HG03135 (cell line): ENCODE results near the gene SVBP.

ENCODE experiments used
- ATAC-seq: cut with Tn5 transposase; IDR thresholded peaks from one replicate; pipeline ENCODE4 v1.9.1; 2021; ENCODE audit warnings: mild to moderate bottlenecking, moderate library complexity; ENCODE audit not compliant: unreplicated experiment

Gene SVBP

DNA sequence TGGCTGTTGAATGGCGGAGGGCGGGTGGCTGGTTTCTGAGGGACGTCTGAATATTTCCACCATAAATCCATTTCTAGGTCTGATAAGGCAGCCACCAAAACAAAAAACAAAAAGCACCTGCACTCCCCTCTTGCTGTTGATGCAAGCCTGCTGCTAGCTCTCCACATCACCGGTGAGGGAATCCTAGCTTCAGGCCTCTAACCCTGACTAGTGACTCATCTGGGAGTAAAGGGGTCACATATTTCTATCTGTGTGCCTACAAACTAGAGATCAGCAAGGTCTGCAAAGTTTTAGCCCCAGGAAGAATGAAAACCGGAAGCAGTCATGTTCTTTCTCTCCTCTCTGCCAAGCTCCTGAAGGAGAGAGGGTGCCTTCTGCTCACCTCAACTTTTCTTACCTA is 10.6 kb downstream of the SVBP start:
- ATAC-seq, result no peak

DNA sequence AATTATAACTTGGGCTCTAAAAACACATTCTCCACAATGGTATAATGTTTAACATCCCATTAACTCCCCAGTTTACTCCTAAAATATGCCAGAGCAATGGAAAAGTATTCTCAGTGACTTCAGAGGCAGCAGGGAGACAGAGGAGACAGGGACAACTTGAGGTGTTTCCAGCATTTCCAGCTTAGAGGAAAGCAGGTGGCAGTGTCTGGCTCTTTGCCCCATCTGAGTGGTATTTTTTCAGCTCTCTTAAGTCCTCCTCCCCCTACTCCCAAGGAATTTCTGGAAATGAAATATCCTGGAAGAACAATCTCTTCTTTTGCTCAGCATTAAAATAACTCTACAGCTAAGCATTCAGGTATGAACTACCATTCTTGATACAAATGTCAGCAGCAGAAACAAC is 11.0 kb downstream of the SVBP start:
- no peak for ATAC-seq

DNA sequence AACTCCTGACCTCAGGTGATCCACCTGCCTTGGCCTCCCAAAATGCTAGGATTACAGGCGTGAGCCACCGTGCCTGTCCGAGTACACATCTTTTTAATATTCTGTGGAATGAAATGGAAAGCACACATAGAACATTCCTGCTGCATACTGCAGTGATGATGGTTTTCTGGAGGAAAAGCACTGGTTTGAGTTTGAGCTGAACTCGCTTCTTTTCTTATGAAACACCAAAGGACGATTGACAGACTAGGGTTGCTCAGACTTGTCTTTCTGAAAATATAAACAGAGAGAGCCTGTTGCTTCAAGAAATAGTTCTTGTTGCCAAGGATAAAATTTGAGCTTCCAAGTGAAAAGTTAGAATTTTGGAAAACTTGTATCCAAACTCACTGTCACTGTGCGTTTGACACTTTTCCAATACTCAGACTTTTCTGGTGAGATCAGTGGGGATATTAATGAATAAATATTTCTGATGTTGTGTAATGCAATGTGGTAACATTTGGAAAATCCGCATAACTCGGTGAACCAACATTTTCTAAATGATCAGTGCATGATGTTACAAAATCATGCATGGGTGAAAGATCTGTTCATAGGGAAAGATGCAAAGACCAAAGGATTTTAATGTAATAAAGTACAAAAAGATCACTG is 15.2 kb downstream of the SVBP start:
- ATAC-seq, result no peak

GRCh38 chr1:42797979-42798378 is 19.2 kb downstream of the SVBP start:
- ATAC-seq, result no peak

DNA sequence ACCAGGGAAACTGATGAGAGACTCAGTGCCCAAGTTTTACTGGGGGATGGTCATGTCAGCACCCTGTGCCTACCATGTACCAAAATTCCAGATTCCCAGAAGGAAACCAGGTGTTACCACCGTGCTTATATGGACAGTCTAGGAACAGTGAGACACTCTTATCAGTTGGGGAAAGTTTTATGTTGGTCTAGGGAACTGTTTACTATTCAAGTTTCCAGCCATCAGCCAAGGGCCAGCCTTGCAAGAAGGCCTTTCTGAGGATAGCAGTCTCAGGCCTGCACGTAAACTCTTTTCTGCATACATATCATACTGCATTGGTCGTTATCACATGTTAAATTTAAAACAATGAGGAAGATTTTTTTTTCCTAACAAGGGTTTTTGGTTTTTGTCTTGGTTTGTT is 19.8 kb downstream of the SVBP start:
- ATAC-seq, result no peak

- no peak for ATAC-seq
These were observed 23.4 kb downstream of the SVBP start for GRCh38 chr1:42793824-42794223.

DNA sequence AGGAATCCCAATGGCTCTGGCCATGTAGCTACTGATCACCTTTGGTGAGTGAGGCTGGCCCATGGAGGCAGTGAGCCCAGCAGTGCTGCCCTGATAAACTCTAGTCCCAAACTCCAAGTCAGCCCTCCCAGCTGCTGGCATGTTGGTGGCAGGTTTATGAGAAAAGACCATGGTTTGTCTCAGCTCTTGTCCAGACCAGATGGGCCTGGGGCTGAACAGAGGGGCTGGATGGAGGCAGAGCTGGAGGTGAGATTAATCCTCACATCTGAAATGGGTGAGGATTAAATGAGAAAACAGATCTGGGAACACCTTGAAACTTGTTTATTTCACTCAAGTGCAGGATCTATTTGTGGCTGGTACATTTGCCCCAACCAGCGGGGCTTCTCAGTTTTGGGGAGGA is 29.2 kb downstream of the SVBP start:
- ATAC-seq, result no peak

GRCh38 chr1:42786097-42786496 is 31.1 kb downstream of the SVBP start:
- no peak for ATAC-seq

GRCh38 chr1:42784946-42785693 is 32.1 kb downstream of the SVBP start, which contains the start of gene TMEM269:
TMEM269 (plus strand) TSS chr1:42784991; CDS start chr1:42789894, 4,903 bp downstream.
- ATAC-seq, result no peak

GRCh38 chr1:42784547-42784945 is 32.7 kb downstream of the SVBP start:
- no peak for ATAC-seq

DNA sequence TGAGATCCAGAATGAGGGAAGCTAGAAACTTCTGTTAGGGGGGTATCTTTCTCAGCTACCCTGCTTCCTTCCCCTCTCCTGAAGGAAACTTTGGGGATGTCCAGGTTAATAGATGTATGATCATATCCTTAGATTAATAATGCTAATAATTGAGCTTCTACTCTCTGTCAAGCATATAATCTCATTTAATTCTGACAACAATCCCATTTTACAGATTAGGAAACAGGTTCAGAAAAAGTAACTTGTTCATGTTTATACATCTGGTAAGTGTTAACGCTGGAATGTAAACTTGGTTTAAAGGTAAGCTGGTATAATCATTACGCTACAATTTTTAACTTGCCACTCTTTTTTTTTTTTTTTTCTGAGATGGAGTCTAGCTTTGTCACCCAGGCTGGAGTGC is 34.1 kb downstream of the SVBP start:
- ATAC-seq, result no peak

DNA sequence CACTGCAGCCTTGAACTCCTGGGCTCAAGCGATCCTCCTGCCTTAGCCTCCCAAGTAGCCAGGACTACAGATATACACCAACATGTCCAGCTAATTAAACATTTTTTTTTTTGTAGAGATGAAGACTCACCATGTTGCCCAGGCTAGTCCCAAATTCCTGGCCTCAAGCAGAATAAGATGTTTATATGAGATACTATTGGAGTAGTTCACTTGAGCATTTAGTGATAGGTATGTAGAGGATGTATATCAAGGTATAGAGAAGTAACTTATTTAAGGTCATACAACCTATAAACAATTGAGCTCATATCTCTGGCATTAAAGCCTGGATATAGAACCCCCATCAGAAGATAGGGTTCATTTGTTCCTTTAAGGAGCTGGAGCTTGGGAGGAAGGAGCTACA is 37.0 kb downstream of the SVBP start:
- no peak for ATAC-seq

DNA sequence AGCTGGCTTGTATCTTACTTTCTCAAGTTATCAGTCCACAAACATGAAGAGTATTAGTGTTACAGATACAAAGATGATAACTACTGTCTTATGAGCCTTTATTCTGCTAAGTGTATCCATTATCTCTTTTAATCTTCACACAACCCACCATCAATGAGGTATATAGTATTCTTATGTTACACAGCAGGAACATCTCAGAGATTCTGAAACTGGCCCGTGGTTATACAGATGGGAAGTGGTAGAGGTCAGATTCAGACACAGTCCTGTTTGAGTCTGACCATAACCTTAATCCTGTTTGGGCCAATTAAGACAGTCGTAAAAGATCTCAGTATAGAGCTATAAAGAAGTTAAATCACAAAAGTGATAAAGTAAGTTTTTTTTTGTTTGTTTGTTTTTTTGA is 37.5 kb downstream of the SVBP start:
- peak; percentile 54 for ATAC-seq

DNA sequence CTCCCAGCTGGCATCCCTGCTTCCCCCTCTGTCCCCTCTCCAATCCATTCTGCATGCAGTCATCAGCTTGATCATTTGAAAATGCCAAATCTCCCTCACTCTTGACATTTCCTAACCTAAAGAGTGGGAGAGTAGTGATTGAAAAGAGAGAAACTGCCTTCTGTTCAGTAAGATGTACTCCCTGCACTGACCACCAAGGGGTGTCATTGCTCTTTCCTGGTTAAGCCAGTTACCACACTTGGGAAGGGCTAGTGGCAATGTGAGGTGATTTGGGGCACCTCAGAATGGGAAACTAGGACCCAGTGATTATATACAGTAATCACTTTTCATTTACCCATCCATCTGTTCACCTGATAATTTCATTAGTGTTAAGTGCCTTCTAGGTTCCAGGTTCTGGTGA is 39.3 kb downstream of the SVBP start:
- ATAC-seq, result no peak

GRCh38 chr1:42776502-42776901 is 40.7 kb downstream of the SVBP start:
- ATAC-seq, result no peak

GRCh38 chr1:42774928-42775526 is 42.2 kb downstream of the SVBP start:
- no peak for ATAC-seq

DNA sequence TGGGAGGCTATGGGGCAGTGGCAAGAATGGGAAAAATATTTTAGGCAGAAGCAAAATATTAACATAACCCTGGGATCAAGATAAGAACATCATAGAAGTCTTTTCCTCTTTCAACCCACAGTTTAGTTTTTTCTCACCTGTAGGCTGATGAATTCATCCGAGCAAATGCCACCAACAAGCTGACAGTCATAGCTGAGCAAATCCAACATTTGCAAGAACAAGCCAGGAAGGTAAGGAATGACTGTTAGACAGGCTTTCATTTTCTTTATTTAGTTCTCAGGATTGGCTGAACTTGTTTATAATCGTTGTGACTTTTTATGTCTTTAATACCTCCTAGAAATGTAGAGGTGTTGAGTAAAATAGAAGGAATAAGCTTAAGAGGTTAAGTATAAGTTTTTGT is 43.8 kb downstream of the SVBP start:
- no peak for ATAC-seq

GRCh38 chr1:42769811-42770210 is 47.4 kb downstream of the SVBP start:
- no peak for ATAC-seq

GRCh38 chr1:42768172-42768571 is 49.0 kb downstream of the SVBP start:
- ATAC-seq, result no peak

DNA sequence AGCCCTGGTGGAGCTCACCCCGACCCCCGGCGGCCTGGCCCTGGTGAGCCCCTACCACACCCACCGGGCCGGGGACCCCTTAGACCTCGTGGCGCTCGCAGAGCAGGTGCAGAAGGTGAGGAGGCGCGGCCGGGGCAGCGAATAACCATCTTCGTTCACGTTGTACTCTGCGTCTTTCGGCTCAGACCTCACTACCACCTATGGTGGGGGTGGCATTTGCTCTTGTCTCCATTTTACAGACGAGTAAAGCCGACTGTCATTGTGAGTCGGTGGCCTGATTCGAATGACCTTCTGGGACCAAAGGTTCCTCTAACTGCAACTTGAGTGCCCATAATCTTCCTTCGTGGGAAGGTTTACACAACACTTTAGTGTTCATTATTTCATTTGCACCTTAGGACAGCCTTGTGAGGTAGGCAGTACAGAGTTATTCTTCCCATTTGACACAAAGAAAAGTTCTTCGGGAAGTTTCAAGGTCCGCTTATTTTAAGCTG is 49.6 kb downstream of the SVBP start:
- peak; percentile 10 for ATAC-seq

DNA sequence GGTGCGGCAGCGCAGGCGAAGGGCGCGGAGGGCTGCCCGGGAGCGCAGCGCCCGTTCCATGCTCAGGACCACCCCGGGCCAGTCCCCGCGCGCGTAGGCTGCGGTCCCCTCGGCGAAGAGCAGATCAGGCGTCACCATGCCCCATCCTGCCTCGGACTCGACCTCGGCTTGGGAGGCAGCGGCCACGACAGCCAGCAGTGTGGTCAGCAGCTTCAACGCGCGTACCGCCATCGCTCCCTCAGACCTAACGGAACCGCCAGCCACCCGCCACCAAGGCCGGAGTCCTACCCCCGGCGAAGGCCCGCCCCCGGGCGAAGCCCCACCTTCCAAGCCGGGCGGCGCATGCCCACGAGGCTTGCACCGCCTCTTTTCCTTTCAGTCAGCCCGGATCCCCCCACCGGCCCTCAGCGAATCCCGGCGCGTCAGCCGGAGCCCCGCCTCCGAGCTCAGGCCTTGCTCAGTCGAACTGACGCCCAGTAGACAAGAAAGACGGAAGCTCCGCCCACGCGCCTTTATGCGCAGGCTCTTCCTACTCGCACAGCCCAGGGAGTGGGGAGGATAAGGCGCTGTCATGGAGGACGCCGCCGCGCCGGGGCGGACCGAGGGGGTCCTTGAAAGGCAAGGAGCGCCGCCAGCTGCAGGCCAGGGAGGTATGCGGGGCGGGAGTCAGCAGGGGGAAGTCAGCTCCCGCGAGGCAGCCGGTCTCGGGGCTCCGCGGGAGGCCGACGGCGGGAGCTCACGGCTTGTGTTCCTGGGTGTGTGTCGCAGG is 50.3 kb downstream of the SVBP start, which contains the start of the genes C1orf50 and P3H1:
Gene C1orf50 (plus strand): TSS at position 509 of the 769 bp plus-strand sequence. CDS start 63 bp downstream, at position 572.
Gene P3H1 (minus strand): TSS at position 288 of the 769 bp plus-strand sequence. CDS start 57 bp downstream, at position 231.
- peak; percentile 90 for ATAC-seq
